Endodermal cell (in vitro differentiated cells): ENCODE measurements around the gene CAMKK2. TPM values are rescaled to one million over a fixed set of nuclear protein-coding genes. Genes with fewer than 3 reads are reported as not detected.

Experiments used
- DNase-seq: peaks from one replicate; pipeline ENCODE4 v3.0.0-alpha.2; 2017
- H3K27ac ChIP-seq: 2 replicates; pipeline ENCODE4 v1.5.1; 2013; ENCODE audit warnings: mild to moderate bottlenecking, low read depth, low read length, moderate library complexity
- H3K27me3 ChIP-seq: 2 replicates; pipeline ENCODE4 v1.6.1; 2013; ENCODE audit warnings: mild to moderate bottlenecking, low read length, moderate library complexity; ENCODE audit not compliant: insufficient read depth, control insufficient read depth, poor library complexity, severe bottlenecking
- H3K36me3 ChIP-seq: 2 replicates; pipeline ENCODE4 v1.7.0; 2013; ENCODE audit warnings: mild to moderate bottlenecking, low read length, moderate library complexity; ENCODE audit not compliant: control insufficient read depth, insufficient read depth
- H3K4me1 ChIP-seq: one replicate; pipeline ENCODE4 v1.7.0; 2013; ENCODE audit warnings: low read length; ENCODE audit not compliant: control insufficient read depth, insufficient read depth
- H3K4me3 ChIP-seq: 2 replicates; pipeline ENCODE4 v1.5.1; 2013; ENCODE audit warnings: mild to moderate bottlenecking, low read length, moderate library complexity
- H3K9ac ChIP-seq: 2 replicates; pipeline ENCODE4 v1.6.1; 2013; ENCODE audit warnings: mild to moderate bottlenecking, low read length, moderate library complexity; ENCODE audit not compliant: poor library complexity, severe bottlenecking; ENCODE audit errors: extremely low read depth
- H3K9me3 ChIP-seq: 2 replicates; pipeline ENCODE4 v1.6.1; 2013; ENCODE audit warnings: mild to moderate bottlenecking, low read length, moderate library complexity; ENCODE audit not compliant: control insufficient read depth
- H3K27ac Mint-ChIP-seq: 2 replicates; pipeline ENCODE4 v1.8.0; 2020; ENCODE audit warnings: mixed read lengths
- H3K27me3 Mint-ChIP-seq: 2 replicates; pipeline ENCODE4 v1.8.0; 2021; ENCODE audit warnings: mild to moderate bottlenecking, mixed read lengths; ENCODE audit not compliant: insufficient read depth
- H3K36me3 Mint-ChIP-seq: 2 replicates; pipeline ENCODE4 v1.8.0; 2020; ENCODE audit warnings: low read depth, mixed read lengths
- H3K4me1 Mint-ChIP-seq: 2 replicates; pipeline ENCODE4 v1.8.0; 2020; ENCODE audit warnings: mixed read lengths
- H3K4me3 Mint-ChIP-seq: 2 replicates; pipeline ENCODE4 v1.8.0; 2020; ENCODE audit warnings: mild to moderate bottlenecking, moderate library complexity, mixed read lengths
- H3K9me3 Mint-ChIP-seq: 2 replicates; pipeline ENCODE4 v1.8.0; 2020; ENCODE audit warnings: mild to moderate bottlenecking, mixed read lengths
- WGBS, 2 experiments: methylation state at CpG; one replicate each; pipeline versions ENCODE4 v1.1.5 to v1.1.7; 2013; ENCODE audit warnings: missing lambda C conversion rate in 2 of 2, mixed read lengths in 1 of 2; ENCODE audit not compliant: insufficient coverage in 1 of 2, insufficient read length in 1 of 2; 5-methylcytosine and 5-hydroxymethylcytosine counted together
- total RNA-seq, 2 donors: library from RNA; stranded (reverse); fragmentation: NEBNext Ultra II Directional in 1 of 2; extraction: Animal tissue kit (Norgen Biotek cat#: 25700) in 1 of 2; gene quantifications; 2 replicates in 1 of 2; 3 replicates in 1 of 2; pipeline ENCODE4 v1.2.1, GENCODE V29; 2021
- TF ChIP-seq, protein P1 (sequence below): fragments of 200-600 bp; sonication (generic); conservative IDR thresholded peaks from 2 replicates; pipeline ENCODE4 v1.5.0; 2021; ENCODE audit warnings: antibody characterized with exemption, mild to moderate bottlenecking

Gene CAMKK2
- total RNA-seq, 2 donors from 2014 or later = 95.8 to 113 TPM

- H3K27ac ChIP-seq = no peak overlapping the region
- WGBS, 2 experiments = 93% methylated on average over 9 of the region's 9 CpGs
- no peaks in the 10 kb centered on the region for H3K27me3 ChIP-seq
- no peak overlapping the region for H3K9ac ChIP-seq
- Mint-ChIP-seq H3K4me3 (no peak overlapping the region), H3K4me1 (peaks cover 19% of the 10 kb centered on the region), H3K36me3 (peaks cover 54% of the 10 kb centered on the region), H3K9me3 (no peaks in the 10 kb centered on the region), H3K27ac (peak overlapping the region; percentile 70), H3K27me3 (no peaks in the 10 kb centered on the region)
- H3K9me3 ChIP-seq = no peaks in the 10 kb centered on the region
- H3K4me3 ChIP-seq = no peak overlapping the region
- DNase-seq = no peak
- peaks cover 48% of the 10 kb centered on the region for H3K36me3 ChIP-seq
- peaks cover 24% of the 10 kb centered on the region for H3K4me1 ChIP-seq
- TF ChIP-seq, protein P1, sequence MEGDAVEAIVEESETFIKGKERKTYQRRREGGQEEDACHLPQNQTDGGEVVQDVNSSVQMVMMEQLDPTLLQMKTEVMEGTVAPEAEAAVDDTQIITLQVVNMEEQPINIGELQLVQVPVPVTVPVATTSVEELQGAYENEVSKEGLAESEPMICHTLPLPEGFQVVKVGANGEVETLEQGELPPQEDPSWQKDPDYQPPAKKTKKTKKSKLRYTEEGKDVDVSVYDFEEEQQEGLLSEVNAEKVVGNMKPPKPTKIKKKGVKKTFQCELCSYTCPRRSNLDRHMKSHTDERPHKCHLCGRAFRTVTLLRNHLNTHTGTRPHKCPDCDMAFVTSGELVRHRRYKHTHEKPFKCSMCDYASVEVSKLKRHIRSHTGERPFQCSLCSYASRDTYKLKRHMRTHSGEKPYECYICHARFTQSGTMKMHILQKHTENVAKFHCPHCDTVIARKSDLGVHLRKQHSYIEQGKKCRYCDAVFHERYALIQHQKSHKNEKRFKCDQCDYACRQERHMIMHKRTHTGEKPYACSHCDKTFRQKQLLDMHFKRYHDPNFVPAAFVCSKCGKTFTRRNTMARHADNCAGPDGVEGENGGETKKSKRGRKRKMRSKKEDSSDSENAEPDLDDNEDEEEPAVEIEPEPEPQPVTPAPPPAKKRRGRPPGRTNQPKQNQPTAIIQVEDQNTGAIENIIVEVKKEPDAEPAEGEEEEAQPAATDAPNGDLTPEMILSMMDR = no peak
Observed at GRCh38 chr12:121236776-121237175, 59.7 kb downstream of the CAMKK2 start.

GRCh38 chr12:121233628-121234020 is 62.9 kb downstream of the CAMKK2 start:
- TF ChIP-seq, protein P1 = peak; percentile 9
- no peak overlapping the region for H3K27ac Mint-ChIP-seq
- no peaks in the 10 kb centered on the region for H3K9me3 Mint-ChIP-seq
- H3K36me3 ChIP-seq = peaks cover 36% of the 10 kb centered on the region
- no peak overlapping the region for H3K4me3 ChIP-seq
- peaks cover 39% of the 10 kb centered on the region for H3K36me3 Mint-ChIP-seq
- 94 to 95% methylated on average over 11 of the region's 11 CpGs for WGBS, 2 experiments
- no peaks in the 10 kb centered on the region for H3K4me1 Mint-ChIP-seq
- no peaks in the 10 kb centered on the region for H3K27me3 Mint-ChIP-seq
- no peaks in the 10 kb centered on the region for H3K27me3 ChIP-seq
- H3K27ac ChIP-seq = peak overlapping the region; percentile 24
- peak; percentile 70 for DNase-seq
- H3K9me3 ChIP-seq = no peaks in the 10 kb centered on the region
- no peak overlapping the region for H3K9ac ChIP-seq
- no peak overlapping the region for H3K4me3 Mint-ChIP-seq
- peaks cover 9% of the 10 kb centered on the region for H3K4me1 ChIP-seq

GRCh38 chr12:121232977-121233627 is 63.4 kb downstream of the CAMKK2 start:
- Histone ChIP-seq H3K27me3 (no peaks in the 10 kb centered on the region), H3K4me3 (no peak overlapping the region), H3K9ac (no peak overlapping the region), H3K4me1 (peaks cover 3% of the 10 kb centered on the region), H3K27ac (no peak overlapping the region), H3K9me3 (no peaks in the 10 kb centered on the region), H3K36me3 (peaks cover 34% of the 10 kb centered on the region)
- no peaks in the 10 kb centered on the region for H3K4me1 Mint-ChIP-seq
- H3K36me3 Mint-ChIP-seq = peaks cover 39% of the 10 kb centered on the region
- peak; percentile 87 for DNase-seq
- no peaks in the 10 kb centered on the region for H3K27me3 Mint-ChIP-seq
- H3K27ac Mint-ChIP-seq = no peak overlapping the region
- no peaks in the 10 kb centered on the region for H3K9me3 Mint-ChIP-seq
- TF ChIP-seq, protein P1 = peak; percentile 67
- no peak overlapping the region for H3K4me3 Mint-ChIP-seq
- 95 to 96% methylated on average over 8 to 14 of the region's 14 CpGs for WGBS, 2 experiments
